HepG2 (cell line): ENCODE results near the gene CETN2. TPM values are rescaled to one million over a fixed set of nuclear protein-coding genes. Genes with fewer than 3 reads are reported as not detected.

Experiments
- CENPT ChIP-seq: sonication (generic); formaldehyde crosslinking; IDR thresholded peaks from 2 replicates; pipeline ENCODE4 v1.8.0; 2022; ENCODE audit warnings: low read depth, mild to moderate bottlenecking, moderate library complexity, missing genetic modification reagents
- GATA4 ChIP-seq: sonication (generic); IDR thresholded peaks from 2 replicates; pipeline ENCODE4 v1.6.1; 2016; ENCODE audit warnings: antibody characterized with exemption, low read depth, borderline replicate concordance
- HMGXB3 ChIP-seq: sonication (generic); formaldehyde crosslinking; IDR thresholded peaks from 2 replicates; pipeline ENCODE4 v1.4.0; 2020; ENCODE audit warnings: missing genetic modification reagents, borderline replicate concordance
- TCF7 ChIP-seq: sonication (generic); IDR thresholded peaks from 2 replicates; pipeline ENCODE4 v1.6.1; 2016; ENCODE audit warnings: antibody characterized with exemption, low read depth
- ZNF562 ChIP-seq: sonication (generic); formaldehyde crosslinking; IDR thresholded peaks from 2 replicates; pipeline ENCODE4 v1.8.0; 2022; ENCODE audit warnings: missing genetic modification reagents, borderline replicate concordance
- ZNF687 ChIP-seq: sonication (generic); formaldehyde crosslinking; IDR thresholded peaks from 2 replicates; pipeline ENCODE4 v1.5.1; 2020; ENCODE audit warnings: mild to moderate bottlenecking, missing genetic modification reagents, moderate library complexity
- ZNF704 ChIP-seq: sonication (generic); formaldehyde crosslinking; IDR thresholded peaks from 2 replicates; pipeline ENCODE4 v1.8.1; 2023; ENCODE audit warnings: mild to moderate bottlenecking, inconsistent platforms, moderate library complexity, missing genetic modification reagents, borderline replicate concordance
- ZUFSP ChIP-seq: sonication (generic); formaldehyde crosslinking; IDR thresholded peaks from 2 replicates; pipeline ENCODE4 v1.9.0; 2021; ENCODE audit warnings: missing genetic modification reagents, mild to moderate bottlenecking, borderline replicate concordance
- polyA plus RNA-seq, 8 experiments: library from polyadenylated mRNA; depleted of rRNA in 3 of 8; stranded (reverse) in 7 of 8; unstranded in 1 of 8; fragments of >200 nt; fragmentation: Illumina TruSeq in 4 of 8; extraction: Trizol in 4 of 8; gene quantifications; 2 replicates each; pipeline versions ENCODE4 v1.2.1 to v1.2.3, GENCODE V29; 2011 to 2016; ENCODE audit warnings: low read depth in 4 of 8, missing spikeins in 1 of 8, mixed read lengths in 1 of 8; ENCODE audit not compliant: insufficient read depth in 1 of 8
- total RNA-seq, 5 experiments: library from RNA; depleted of rRNA; stranded (reverse); fragments of >200 nt; fragmentation: Illumina TruSeq; extraction: Trizol; gene quantifications; 2 replicates each; pipeline ENCODE4 v1.2.3, GENCODE V29; 2016; ENCODE audit warnings: low read depth in 1 of 5

CETN2 gene
- total and polyA plus RNA-seq, 2 of the 13 experiments (the other 11 are each of a cell fraction or from before 2014, with no cell fraction given) = 17.2 to 85.4 TPM

GRCh38 chrX:152871260-152871659 lies 40.7 kb upstream of the CETN2 start (continued):
- no peak for TF ChIP-seq TCF7
- no peak for TF ChIP-seq ZUFSP (CRISPR knock-in tag)
- no peak for TF ChIP-seq HMGXB3
- TF ChIP-seq ZNF704 (CRISPR knock-in tag) = no peak
- TF ChIP-seq GATA4 = no peak
- TF ChIP-seq CENPT = no peak
- TF ChIP-seq ZNF687 = no peak
- TF ChIP-seq ZNF562 = no peak
